HUDEP-2 (cell line): ENCODE results near the gene ZBTB16.

Source experiments
- DNase-seq, 76 experiments: peaks; one replicate each; lab custom pipeline; 2025; ENCODE audit not compliant: unreplicated experiment in 76 of 76; lab: John Stamatoyannopoulos, UW

ZBTB16 gene

GRCh38 chr11:114161486-114162250 lies 102.2 kb downstream of the ZBTB16 start:
- DNase-seq: no peak

DNA sequence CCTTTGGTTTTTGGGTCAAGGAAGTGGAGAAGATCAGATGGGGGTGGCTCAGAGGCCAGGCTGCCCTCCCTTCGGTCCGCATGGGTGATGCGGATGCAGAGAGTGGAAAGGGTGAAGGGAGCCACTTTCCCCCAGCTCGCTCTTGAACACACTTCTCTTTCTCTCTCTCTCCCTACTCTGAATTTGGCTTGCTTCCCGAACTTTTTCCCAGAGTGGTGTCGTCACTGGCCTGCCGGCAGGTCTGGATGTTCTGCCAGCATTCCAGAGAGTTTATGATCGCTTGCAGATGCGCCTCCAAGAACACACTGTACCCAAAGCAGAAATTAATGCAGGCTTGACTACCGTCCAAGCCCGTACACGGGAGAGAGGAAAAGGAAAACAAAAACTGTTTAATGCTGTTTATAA lies 103.2 kb downstream of the ZBTB16 start:
- DNase-seq: no peak

DNA sequence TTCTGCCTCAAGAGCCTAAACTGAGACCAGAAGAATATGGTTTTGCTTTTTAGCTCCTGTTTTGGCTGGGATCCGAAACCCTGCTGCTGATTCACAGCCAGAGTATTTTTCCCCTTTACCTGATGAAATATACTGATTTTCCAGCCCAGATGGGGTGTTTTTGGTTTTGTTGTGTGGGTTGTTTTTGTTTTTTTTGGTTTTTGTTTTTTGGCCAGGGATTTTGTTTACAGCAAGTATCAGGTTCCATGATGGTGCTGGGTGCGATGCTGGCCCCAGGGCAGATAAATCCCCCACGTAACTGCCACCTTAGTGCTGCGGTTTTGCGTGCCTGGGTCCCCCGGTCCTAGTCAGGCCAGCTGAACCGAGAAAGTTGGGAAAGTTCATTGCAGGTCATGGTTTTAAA lies 103.7 kb downstream of the ZBTB16 start:
- no peak for DNase-seq

- no peak for DNase-seq
Observed at GRCh38 chr11:114163830-114164401, 104.4 kb downstream of the ZBTB16 start.

- no peak for DNase-seq
Observed at GRCh38 chr11:114164546-114164945, 105.0 kb downstream of the ZBTB16 start.

DNA sequence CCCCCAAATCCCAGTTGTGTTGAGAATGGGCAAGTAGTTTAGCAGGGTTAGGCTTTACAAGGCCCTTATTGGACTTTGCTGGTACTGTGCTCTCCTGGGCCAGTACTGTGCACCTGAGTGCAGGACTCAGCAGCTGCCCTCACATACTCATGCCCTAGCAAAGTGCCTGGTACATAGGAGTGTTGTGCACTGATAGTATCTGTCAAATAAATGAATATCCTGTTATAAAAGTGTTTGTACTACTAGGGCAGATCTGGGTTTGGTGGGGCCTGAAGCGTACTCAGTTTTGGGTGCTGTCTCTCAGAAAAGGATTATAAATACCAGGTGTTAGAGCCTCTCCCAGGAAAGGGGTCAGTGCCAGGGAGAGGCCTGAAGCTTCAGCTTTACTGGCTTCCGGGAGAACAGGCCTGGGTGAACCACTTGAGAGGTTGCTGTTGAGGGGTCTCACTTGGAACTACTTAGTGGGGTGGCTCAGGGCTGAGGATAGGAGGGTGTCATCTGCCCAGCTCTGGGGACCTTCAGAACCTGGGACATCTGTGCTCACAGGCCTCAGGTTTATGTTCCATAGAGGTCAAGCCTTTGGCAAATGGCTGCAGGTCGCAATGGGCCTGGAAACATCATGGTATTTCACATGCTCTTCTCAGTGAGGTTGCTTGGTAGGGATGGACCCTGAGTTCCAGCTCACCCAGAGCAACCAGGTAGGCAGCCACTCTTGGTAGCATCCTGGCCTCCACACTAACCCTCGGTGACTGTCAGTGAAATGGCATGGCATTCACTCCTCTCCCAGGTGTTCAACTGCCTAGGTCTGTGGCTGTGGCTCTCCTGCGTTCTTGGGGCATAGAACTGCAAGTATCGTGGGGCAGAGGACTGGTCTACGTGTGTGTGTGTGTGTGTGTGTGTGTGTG lies 106.1 kb downstream of the ZBTB16 start:
- DNase-seq: no peak

DNA sequence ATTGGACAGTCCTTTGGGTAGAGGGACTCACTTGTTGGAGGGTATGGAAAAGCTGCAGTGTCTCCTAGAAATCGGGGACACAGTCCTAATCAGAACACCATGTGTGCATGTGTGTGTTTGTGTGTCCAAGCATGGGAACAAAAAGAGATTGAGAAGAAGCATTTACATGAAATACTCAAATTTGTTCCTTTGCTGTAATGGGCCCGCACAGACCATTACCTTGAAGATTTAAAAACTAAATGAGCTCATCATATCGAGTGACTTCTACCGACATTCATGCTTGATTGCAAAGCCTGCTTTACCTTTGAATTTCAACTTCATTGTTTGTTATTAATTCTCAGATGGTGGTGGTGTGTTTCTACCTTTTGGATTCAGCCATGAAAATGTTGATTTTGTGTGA lies 106.9 kb downstream of the ZBTB16 start:
- DNase-seq: no peak

DNA sequence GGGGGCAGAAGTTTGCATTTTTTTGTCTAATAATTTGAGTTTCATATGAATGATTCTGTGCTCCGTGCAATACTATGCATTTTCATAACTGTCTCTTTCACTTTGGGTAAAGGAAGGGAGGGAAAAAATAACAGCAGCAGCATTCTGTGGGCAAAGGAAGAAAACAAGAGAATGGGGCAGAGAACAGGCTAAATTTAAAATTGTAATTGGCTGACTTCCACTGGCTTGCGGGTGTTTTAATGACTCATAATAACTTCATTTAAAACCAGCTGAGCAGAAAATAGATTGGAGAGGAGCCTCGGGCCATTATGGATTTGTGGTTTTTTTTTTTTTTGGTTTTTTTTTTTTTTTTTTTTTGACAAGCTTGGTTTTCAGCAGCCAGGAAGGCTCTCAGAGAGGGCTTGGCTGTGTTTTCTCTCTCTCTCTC lies 107.4 kb downstream of the ZBTB16 start:
- peak in 19 of 76 experiments; percentile 8 to 60 (median 25) for DNase-seq

- DNase-seq: no peak
Observed at GRCh38 chr11:114167355-114167754, 107.8 kb downstream of the ZBTB16 start.

DNA sequence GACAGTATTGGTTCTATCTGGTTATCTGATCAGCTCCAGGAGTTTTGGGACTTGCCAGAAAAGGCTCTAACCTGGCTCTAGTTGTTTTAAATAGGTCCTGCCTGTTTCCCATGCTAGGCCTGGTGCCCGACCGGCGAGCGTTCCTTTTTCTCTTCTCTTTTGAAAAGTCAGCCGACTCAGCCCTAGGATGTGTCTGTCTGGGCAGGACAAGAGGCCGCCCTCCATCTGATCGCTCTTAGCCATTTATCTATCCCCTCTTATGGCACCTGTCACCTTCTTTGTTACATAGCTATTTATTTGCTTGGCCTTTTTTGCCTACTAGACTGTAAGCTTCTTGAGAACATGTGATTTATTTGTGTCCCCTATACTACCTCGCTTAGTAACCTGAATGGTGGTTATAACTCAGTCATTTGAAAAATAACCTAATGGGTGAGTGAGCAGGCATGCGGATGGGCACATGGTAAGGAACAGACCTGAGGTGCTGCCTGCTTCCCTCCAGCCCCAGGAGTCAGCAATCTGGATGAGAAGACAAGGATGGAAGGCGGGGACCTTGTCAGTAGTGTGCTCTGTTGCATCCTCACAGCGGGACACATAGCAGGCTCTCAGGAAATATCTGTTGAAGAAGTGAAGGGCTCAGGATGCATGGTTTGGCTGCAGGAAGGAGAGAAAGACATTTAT lies 108.4 kb downstream of the ZBTB16 start:
- no peak for DNase-seq

DNA sequence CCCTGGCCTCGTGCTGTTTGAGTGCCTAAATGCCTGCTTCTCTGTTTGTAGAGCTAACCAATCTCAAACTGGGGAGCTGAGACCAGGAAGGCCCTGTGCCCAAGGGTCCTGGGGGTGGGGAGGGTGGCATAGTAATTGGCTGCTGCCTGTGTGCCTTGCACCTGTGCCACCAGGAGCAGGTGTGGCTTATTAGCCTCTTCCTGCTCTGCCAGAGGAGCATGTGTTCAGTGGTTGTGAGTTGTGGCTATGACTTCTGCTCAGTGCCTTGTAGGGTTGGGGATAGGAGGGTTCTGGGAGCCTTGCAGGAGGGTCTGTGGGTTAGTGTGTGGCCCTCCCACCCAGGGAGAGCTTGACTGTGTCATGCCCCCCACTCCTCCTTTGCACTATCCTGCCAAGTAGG lies 109.2 kb downstream of the ZBTB16 start:
- DNase-seq: no peak

DNA sequence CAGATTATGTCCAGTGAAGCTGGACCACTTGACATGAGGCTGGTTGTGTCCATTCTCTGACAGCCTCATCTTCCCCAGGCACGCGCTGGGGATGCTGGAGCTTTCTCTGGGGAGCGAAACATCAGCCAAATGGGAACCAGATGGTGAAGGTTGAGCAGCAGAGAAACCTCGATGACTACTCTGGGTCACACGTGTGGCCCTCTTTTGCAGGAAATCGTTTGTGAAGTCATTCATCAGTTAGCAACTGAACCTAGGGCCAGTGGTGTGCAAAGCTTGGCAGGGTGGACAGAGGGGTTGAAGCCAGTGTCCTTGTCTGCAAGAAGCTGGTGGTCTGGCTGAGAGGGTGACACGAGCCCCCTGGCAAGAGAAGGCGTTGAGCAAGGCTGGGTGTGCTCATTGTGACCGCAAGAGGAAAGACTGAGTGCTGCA lies 109.8 kb downstream of the ZBTB16 start:
- no peak for DNase-seq

- no peak for DNase-seq
Observed at GRCh38 chr11:114169821-114170220, 110.3 kb downstream of the ZBTB16 start.

DNA sequence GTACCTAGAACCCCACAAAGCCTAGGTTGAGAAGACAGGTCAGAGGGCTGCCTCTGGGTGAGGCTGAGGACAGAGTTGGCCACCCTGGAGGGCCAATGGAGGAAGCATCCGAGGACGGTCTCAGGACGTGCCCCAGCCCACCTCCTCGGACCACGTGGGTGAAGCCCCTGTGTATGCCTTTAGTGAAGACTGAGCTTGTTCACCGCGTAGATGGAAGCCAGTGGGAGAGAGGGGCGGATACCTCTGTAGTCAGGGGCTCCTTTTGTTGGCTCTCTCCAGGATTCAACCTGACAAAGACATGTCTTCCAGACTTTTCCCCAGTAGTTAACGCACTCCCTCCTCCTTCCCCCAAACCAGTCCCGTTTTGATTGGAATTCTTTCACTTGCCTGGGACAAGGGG lies 110.7 kb downstream of the ZBTB16 start:
- no peak for DNase-seq

GRCh38 chr11:114171257-114172054 lies 111.9 kb downstream of the ZBTB16 start:
- peak in 19 of 76 experiments; percentile 5 to 49 (median 18) for DNase-seq

- DNase-seq: no peak
Observed at GRCh38 chr11:114172055-114172861, 112.7 kb downstream of the ZBTB16 start.

GRCh38 chr11:114172871-114173444 lies 113.4 kb downstream of the ZBTB16 start:
- DNase-seq: no peak

GRCh38 chr11:114173843-114174242 lies 114.3 kb downstream of the ZBTB16 start:
- no peak for DNase-seq
